ENCODE measurements around the gene CDKN2D.

GRCh38 chr19:10568062-10568825, 535 bp downstream of the CDKN2D start:
- TF ChIP-seq POLR2A (IDR thresholded peaks at IDR 0.05; ENCODE audit: low read depth, low read length), result no peak
- no peak for TF ChIP-seq TAF1 (IDR thresholded peaks at IDR 0.05; ENCODE audit: borderline replicate concordance, low read depth, low read length)
- TF ChIP-seq POLR2AphosphoS5 (IDR thresholded peaks at IDR 0.05; ENCODE audit: low read depth, low read length), result no peak
